Measurements from ENCODE around the gene SERPINA12. TPM values are rescaled to one million over a fixed set of nuclear protein-coding genes. Genes with fewer than 3 reads are reported as not detected.

Gene SERPINA12
- total RNA-seq, 1 donor from 2014 or later: not detected

GRCh38 chr14:94521375-94522114 is 12.3 kb upstream of the SERPINA12 start:
- ATAC-seq (no peak), DNase-seq (no peak)
- H3K4me1 ChIP-seq: no peaks in the 10 kb centered on the region
- H3K4me3 ChIP-seq: no peak overlapping the region
- no peak overlapping the region for H3K27ac ChIP-seq
- TF ChIP-seq, protein P1, sequence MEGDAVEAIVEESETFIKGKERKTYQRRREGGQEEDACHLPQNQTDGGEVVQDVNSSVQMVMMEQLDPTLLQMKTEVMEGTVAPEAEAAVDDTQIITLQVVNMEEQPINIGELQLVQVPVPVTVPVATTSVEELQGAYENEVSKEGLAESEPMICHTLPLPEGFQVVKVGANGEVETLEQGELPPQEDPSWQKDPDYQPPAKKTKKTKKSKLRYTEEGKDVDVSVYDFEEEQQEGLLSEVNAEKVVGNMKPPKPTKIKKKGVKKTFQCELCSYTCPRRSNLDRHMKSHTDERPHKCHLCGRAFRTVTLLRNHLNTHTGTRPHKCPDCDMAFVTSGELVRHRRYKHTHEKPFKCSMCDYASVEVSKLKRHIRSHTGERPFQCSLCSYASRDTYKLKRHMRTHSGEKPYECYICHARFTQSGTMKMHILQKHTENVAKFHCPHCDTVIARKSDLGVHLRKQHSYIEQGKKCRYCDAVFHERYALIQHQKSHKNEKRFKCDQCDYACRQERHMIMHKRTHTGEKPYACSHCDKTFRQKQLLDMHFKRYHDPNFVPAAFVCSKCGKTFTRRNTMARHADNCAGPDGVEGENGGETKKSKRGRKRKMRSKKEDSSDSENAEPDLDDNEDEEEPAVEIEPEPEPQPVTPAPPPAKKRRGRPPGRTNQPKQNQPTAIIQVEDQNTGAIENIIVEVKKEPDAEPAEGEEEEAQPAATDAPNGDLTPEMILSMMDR (IDR thresholded peaks at IDR 0.05): no peak
- no peaks in the 10 kb centered on the region for H3K9me3 ChIP-seq
- H3K36me3 ChIP-seq: no peaks in the 10 kb centered on the region
- intact Hi-C loops (cut with DNase I): no loop called here
- peaks cover 6% of the 10 kb centered on the region for H3K27me3 ChIP-seq (ENCODE audit: low read depth)

DNA sequence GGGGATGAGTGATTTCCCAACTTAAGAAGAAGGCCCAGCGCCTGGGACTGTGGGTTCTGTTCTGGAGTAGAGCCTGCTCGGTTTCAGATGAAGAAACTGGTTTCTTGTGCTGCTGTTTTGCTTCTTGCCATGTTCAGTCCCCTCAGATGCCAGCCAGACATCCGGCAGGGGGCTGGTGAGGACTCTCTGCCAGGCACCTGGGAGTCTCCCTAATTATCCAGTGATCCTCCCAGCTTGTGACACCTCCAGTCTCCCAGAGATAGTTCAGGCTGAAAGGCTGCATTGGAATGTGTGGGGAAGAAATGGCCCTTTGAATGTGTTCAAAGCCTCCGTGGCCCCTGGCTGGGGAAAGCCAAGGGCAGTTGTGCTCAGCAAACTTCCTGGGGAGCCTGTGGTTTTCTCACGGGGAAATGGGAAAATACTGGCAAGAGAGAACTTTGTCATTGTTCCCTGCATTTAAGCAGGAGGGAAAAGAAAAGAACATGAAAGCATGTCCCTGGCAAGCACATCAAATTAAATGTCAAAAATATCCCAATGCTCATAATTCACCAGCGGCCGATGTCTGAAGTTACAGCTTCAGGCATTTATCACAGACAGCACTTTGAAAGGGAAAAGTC is 8.5 kb upstream of the SERPINA12 start:
- no peak for DNase-seq

GRCh38 chr14:94517248-94517640 is 8.0 kb upstream of the SERPINA12 start:
- H3K36me3 ChIP-seq: no peaks in the 10 kb centered on the region
- H3K9me3 ChIP-seq: no peaks in the 10 kb centered on the region
- no peak overlapping the region for H3K4me3 ChIP-seq
- TF ChIP-seq, protein P1 (IDR thresholded peaks at IDR 0.05): no peak
- no peak for ATAC-seq
- H3K27me3 ChIP-seq (ENCODE audit: low read depth): no peaks in the 10 kb centered on the region
- no peak for DNase-seq
- no peak overlapping the region for H3K27ac ChIP-seq
- intact Hi-C loops (cut with DNase I): no loop called here
- no peaks in the 10 kb centered on the region for H3K4me1 ChIP-seq

More for the DNA sequence above, 8.5 kb upstream of the SERPINA12 start:
- TF ChIP-seq, protein P1 (IDR thresholded peaks at IDR 0.05): no peak
- H3K27me3 ChIP-seq (ENCODE audit: low read depth): peaks cover under 1% of the 10 kb centered on the region
- H3K36me3 ChIP-seq: no peaks in the 10 kb centered on the region
- no peak for ATAC-seq
- H3K4me1 ChIP-seq: no peaks in the 10 kb centered on the region
- intact Hi-C loops (cut with DNase I): no loop called here
- H3K27ac ChIP-seq: no peak overlapping the region
- no peak overlapping the region for H3K4me3 ChIP-seq
- no peaks in the 10 kb centered on the region for H3K9me3 ChIP-seq

DNA sequence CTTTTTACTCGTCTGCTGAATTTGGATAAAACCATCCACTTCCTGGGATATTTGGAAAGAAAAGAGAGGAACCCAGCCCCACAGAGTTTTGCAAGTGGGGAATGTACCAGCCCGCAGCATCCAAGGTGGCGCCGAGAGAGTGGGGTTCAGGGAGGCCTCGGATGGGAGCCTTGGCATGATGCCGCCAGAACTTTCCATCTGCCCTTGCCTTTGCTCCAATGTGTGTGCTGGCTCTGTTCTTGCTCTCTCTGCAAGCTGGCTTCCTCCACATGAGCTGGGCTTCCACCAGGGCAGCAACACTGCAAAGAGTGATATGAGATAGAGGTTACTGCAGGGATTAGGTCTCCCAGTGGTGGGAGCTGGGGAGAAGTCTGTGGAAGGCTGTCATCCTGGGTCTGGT is 6.6 kb upstream of the SERPINA12 start:
- no peaks in the 10 kb centered on the region for H3K4me1 ChIP-seq
- ATAC-seq (no peak), DNase-seq (no peak)
- H3K9me3 ChIP-seq: no peaks in the 10 kb centered on the region
- H3K4me3 ChIP-seq: no peak overlapping the region
- H3K36me3 ChIP-seq: no peaks in the 10 kb centered on the region
- intact Hi-C loops (cut with DNase I): no loop called here
- TF ChIP-seq, protein P1 (IDR thresholded peaks at IDR 0.05): no peak
- H3K27me3 ChIP-seq (ENCODE audit: low read depth): no peaks in the 10 kb centered on the region
- no peak overlapping the region for H3K27ac ChIP-seq

DNA sequence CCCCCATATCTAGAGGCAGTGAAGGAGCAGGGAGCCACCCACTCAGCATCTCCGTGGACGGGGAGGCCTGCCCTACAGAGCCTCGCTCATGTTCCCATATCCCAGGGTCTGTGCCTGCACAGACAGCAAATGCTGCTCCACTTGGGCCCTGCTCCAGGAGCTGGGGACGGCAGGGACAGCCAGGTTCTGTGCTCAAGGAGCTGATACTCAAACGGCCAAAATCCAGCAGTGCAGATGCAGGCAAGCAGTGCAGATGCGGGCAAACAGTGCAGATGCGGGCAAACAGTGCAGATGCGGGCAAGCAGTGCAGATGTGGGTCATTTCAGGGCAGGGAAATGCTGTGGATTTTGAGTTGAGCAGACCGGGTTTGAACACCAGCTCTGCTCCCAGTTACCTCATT is 6.2 kb upstream of the SERPINA12 start:
- DNase-seq: no peak
- Histone ChIP-seq H3K27ac (no peak overlapping the region), H3K4me1 (no peaks in the 10 kb centered on the region), H3K9me3 (no peaks in the 10 kb centered on the region), H3K4me3 (no peak overlapping the region), H3K36me3 (no peaks in the 10 kb centered on the region), H3K27me3 (ENCODE audit: low read depth) (no peaks in the 10 kb centered on the region)
- intact Hi-C loops (cut with DNase I): no loop called here
- TF ChIP-seq, protein P1 (IDR thresholded peaks at IDR 0.05): no peak
- ATAC-seq: no peak
